ENCODE data around the gene CAPN10.

CAPN10 gene

DNA sequence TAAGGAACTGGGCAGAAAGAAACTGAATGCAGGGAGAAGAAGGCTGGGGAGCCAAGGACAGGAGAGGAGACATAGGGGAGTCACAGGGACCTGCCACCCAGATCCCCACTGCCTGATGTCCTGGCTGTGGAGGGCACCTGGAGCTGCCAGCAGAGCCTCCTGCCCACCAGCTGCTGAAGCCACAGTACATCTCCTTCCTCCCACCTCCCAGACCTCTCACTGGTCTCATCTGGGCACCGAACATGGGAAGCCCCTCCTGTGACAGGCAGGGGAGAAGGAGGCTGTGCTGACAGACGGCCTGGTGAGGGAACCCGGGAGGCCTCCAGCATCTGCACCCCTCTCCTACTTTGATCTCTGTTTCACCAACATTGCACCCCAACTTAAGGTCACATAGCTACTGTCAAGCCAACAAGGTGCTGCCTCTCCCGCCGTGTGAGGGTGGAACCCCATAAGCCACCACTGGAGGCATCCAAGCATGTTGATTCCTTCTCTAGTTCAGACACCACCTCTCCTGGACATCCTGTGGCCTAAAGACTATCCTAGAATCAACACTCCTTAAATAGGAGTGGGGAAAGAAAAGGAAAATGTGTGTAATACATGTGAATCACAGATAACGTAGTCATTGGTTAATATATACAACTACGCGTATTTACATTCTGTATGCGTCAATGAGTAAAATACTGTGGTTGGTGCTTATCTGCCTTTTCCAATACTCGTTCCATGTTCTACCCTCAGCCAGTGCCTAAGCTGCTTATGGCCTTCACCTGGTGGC, 21.8 kb upstream of the CAPN10 start:
- peak; percentile 65 for DNase-seq

- DNase-seq: peak; percentile 92
Measured at GRCh38 chr2:240565333-240566202, 21.0 kb upstream of the CAPN10 start.

DNA sequence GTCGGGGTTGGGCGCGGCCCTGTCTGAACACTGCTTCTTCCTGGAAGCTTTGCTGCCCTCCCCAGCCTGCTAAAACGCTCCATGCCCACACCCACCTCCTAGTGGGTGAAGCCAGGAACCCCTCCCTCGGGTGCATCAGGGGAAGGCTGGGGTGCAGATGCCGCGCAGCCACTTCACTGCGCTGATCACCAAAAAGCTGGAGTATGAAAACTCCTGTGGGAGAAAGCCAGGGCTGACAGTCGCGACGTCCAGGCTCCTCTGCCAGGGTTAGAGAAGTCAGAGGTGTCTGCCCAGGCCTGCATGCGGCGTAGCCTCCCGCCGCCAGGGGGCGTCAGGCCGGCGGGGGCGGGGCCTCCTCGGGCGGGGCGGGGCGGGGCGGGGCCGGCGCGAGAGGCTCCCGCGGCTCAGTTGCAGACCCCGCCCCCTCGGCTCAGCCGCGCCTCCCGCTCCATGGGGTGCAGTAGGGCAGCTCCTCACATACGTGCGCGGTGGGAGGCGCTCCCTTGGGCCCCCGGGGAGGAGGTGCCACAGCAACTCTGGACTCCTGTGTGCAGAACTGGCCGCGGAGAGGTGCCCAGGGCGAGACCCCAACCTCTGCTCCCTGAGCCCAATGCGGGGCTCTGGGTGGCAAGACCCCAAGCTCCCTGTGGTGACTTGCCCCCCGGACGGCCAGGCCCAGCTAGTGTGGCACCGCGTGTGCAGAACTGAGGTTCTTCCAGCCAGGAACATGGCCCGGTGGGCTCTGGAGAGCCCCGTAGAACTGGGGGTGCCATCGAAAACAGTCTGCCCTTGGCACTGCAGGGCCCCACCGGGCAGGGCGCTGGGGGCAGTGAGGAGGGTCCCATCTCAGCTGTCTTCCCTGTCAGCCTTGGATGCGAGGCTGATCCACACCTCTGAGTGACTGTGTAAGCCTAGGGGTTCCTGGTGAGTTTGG, 20.1 kb upstream of the CAPN10 start:
- DNase-seq: peak; percentile 97

DNA sequence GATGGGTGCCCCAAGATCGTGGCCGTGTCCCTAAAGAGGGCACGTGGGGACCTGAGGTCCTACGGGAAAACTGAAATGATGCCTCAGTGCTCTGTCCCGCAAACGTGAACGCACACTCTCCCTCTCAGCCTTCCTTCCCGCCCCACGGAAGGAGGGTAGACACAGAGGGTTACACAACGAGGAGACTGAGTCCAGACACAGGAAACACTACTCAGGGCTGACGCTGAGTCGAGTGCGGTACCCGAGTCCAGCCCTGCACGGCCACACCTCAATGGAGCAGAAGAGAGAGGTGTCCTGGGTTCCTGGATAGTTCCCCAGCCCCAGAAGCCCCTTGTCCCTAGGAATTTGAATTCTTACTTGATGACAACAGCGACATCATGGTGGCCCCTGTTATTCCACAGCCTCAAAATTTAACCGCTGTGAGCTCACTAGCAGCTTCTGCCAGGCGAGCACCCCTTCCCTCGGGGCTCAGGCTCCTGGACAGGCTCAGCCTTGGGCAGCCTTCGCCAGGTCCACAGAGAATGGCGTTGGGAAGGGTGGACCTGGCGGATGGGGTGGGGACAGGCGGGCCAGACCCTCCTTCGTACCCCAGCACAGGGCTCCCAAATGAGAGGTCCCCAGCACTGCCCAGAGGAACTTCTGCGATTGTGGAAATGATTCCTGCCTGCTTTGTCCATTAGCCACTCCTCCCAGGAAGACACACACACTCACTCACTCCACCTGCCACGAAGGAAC, 19.2 kb upstream of the CAPN10 start:
- DNase-seq: peak; percentile 46

GRCh38 chr2:240567872-240568677, 18.5 kb upstream of the CAPN10 start, which contains the start of gene RNPEPL1:
RNPEPL1 (plus strand) TSS chr2:240568484; CDS start chr2:240568587, 103 bp downstream.
- peak; percentile 53 for DNase-seq

DNA sequence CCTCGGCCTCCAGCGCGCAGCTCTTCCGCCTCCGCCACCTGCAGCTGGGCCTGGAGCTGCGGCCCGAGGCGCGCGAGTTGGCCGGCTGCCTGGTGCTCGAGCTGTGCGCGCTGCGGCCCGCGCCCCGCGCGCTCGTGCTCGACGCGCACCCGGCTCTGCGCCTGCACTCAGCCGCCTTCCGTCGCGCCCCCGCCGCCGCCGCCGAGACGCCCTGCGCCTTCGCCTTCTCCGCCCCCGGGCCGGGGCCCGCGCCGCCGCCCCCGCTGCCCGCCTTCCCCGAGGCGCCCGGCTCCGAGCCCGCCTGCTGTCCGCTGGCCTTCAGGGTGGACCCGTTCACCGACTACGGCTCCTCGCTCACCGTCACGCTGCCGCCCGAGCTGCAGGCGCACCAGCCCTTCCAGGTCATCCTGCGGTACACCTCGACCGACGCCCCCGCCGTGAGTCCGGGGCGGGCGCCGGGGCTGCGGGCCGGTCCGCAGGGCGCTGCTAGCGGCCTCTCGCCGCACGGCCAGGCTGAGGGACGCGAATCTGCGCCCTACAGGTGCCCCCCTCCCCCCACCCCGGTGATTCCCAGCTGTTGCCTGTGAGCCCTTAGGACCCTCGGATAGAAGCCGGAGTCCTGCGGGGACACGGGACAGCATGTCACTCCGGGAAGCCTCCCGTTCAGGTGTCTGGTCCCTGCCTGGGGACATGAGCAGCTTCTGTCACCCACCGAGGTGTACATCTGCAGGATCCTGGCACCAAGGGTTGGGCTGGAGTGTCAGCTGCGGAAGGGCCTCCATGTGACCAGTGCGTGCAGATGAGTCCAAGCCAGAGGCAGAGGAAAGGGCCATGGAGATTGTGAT, 17.6 kb upstream of the CAPN10 start:
- peak; percentile 43 for DNase-seq

DNA sequence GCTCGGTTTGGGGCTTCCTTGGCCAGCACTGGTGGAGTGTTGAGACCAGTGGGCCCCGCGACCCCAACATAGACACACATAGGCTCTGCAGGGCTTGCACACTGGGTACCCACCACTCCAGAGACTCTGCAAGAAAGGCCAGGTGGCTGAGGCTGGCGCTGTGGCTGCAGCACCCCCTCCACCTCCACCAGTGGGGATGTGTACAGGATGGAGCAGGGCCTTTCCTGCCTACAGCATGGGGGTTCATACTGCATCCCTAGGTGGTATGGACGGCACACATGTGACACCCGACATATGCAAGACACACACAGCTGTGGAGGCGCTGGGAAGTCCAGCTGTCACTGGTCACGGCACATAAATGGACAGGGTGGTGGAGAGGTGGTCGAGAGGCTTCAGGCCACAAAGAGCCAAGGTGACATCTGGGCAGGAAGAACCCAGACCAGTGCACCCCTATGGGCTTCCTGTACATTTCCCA, 17.0 kb upstream of the CAPN10 start:
- no peak for DNase-seq

GRCh38 chr2:240569998-240570530, 16.5 kb upstream of the CAPN10 start:
- DNase-seq: no peak

DNA sequence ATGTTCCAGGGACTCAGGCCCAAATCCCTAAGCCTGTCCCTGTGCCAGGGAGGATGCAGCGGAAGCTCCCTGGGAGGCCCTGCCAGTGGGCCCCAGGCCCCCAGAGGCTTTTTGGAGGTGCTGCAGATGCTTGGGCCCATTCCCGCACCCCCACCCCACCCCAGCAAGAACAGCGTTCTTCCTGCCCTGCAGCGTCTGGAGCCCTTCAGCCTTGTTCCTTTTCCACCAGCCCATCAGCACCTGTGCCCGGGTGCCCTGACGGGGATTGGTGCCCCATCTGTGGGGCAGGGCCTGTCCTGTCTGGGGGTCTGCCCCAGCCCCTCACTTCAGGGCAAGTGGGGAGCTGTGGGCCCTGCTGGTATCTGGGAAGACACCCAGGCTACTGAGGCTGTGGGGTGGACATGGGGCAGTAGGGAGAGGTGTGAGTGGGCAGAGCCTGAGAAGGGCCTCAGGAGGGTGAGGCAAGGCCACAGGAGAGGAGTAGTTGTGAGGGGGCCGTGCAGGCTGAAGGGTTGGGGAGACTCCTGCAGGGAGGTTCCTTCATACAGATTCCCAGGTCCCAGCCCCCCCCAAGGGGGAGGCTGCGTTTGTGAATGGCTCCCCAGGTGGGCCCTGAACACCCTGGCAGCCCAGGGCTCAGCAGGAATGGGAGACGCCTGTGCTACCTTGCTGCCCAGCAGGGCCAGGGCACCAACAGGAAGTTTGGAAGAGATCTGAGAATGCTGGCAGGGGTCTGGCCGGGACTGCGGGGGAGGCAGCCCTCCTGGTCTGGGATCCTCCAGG, 15.8 kb upstream of the CAPN10 start:
- DNase-seq: no peak

GRCh38 chr2:240571314-240571973, 15.1 kb upstream of the CAPN10 start:
- DNase-seq: no peak

DNA sequence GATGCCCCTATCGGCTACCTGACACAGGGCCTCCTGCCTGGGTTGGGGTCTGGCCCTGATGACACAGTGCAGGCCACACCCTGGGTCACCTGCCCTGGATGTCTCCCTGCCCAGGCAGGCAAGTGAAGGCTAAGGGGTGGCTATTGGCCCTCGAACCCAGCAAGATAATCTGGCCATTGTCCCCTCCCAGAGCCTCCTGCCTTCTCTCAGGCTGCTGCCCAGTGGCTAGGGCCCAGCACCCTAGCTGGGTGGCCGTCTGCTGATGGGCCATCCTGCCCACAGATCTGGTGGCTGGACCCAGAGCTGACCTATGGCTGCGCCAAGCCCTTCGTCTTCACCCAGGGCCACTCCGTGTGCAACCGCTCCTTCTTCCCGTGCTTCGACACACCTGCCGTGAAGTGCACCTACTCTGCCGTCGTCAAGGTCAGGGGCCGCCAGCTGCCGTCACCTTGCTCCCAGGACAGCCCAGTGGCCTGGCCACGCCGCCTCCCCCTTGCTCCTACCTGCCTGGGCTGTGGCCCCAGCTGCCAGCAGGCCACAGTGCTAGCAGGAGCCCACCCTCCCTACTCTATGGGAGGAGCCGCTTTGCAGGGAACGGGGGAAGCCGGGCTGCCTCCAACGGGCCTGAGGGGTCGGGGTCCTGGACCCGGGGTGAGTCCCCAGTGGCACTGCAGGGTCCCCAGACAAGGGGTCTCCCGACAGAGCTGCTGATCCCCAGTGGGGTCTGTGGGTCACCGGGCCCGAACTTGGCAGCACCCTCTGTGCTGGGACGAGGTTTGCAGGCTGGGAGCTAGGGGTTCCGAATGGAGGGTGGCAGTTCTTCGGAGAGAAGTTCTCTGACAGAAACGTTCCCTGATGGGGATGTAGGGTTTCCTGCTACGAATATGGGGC, 14.1 kb upstream of the CAPN10 start:
- DNase-seq: no peak

DNA sequence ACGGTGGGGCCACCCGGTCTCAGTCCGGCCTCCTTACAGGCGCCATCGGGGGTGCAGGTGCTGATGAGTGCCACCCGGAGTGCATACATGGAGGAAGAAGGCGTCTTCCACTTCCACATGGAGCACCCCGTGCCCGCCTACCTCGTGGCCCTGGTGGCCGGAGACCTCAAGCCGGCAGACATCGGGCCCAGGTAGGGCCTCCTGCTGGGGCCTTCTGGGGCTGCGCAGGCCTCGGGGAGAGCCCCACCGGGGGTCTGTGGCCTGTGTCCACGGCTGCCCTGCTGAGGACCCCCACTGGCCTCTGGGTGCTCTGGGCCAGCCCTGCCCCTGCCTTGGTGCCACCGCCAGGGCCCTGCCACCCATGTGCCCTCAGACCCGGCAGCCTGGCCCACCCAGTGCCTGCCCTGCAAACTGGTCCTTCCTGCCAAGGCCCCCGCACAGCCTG, 13.4 kb upstream of the CAPN10 start:
- DNase-seq: no peak

DNA sequence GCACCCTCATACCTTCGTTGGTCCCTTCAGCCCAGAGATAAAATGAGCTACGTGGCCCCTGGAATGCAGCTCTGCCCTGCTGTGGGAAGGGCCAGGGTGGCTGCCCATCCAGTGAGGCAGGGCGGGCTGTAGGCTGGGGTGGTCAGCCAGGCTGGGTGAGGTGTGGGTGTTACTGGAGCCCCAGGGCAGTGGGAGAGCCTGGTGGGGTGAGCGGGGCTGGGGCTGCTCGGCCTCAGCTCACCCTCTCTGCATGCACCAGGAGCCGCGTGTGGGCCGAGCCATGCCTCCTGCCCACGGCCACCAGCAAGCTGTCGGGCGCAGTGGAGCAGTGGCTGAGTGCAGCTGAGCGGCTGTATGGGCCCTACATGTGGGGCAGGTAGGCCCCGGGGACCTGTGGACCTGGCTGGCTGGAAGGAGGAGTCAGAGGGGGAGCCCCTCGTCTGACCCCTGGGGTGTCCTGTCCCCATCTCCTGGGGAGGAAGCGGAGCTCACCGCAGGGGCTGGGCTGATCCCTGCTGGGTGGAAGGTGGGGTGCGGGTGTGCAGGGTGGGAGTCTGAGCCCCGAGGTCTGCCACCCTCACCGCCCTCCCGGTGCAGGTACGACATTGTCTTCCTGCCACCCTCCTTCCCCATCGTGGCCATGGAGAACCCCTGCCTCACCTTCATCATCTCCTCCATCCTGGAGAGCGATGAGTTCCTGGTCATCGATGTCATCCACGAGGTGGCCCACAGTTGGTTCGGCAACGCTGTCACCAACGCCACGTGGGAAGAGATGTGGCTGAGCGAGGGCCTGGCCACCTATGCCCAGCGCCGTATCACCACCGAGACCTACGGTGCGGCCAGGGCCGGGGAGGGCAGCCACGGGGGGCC, 12.8 kb upstream of the CAPN10 start:
- DNase-seq: no peak

GRCh38 chr2:240574386-240575100, 12.0 kb upstream of the CAPN10 start:
- no peak for DNase-seq

Data from activated CD4-positive, alpha-beta T cell treated with anti-CD3 and anti-CD28 coated beads for 48 hours (primary cell).